ENCODE data around the gene AQP6.

AQP6 gene

GRCh38 chr12:49961111-49961922, 11.4 kb upstream of the AQP6 start, which contains the start of gene AQP5:
TSS of gene AQP5 (plus strand) at chr12:49961872. CDS start at chr12:49962018, 146 bp downstream.
- H3K4me3 ChIP-seq (replicated peaks in 1 of 2; ENCODE audit: low read depth in 2 of 2, low read length in 2 of 2), result peak within 1 kb of the TSS in 1 of 2 donors; percentile 18
- DNase-seq (ENCODE audit: low read depth in 2 of 2), result no peak
- no peak for TF ChIP-seq CTCF (IDR thresholded peaks at IDR 0.05; ENCODE audit: low read depth, low read length)

- DNase-seq (ENCODE audit: low read depth in 2 of 2), result no peak
- H3K4me3 ChIP-seq (replicated peaks in 1 of 2; ENCODE audit: low read depth in 2 of 2, low read length in 2 of 2), result no peak overlapping the region
- TF ChIP-seq CTCF (IDR thresholded peaks at IDR 0.05; ENCODE audit: low read depth, low read length), result no peak
Measured at GRCh38 chr12:49961993-49962764, 10.6 kb upstream of the AQP6 start.

GRCh38 chr12:49962861-49963765, 9.6 kb upstream of the AQP6 start:
- peak in 1 of 2 donors; percentile 38 for DNase-seq (ENCODE audit: low read depth in 2 of 2)
- no peak overlapping the region for H3K4me3 ChIP-seq (replicated peaks in 1 of 2; ENCODE audit: low read depth in 2 of 2, low read length in 2 of 2)
- TF ChIP-seq CTCF (IDR thresholded peaks at IDR 0.05; ENCODE audit: low read depth, low read length), result no peak

GRCh38 chr12:49963976-49964815, 8.6 kb upstream of the AQP6 start:
- H3K4me3 ChIP-seq (replicated peaks in 1 of 2; ENCODE audit: low read depth in 2 of 2, low read length in 2 of 2), result no peak overlapping the region
- TF ChIP-seq CTCF (IDR thresholded peaks at IDR 0.05; ENCODE audit: low read depth, low read length), result no peak
- DNase-seq (ENCODE audit: low read depth in 2 of 2), result no peak

- TF ChIP-seq CTCF (IDR thresholded peaks at IDR 0.05; ENCODE audit: low read depth, low read length), result no peak
- DNase-seq (ENCODE audit: low read depth in 2 of 2), result no peak
- H3K4me3 ChIP-seq (replicated peaks in 1 of 2; ENCODE audit: low read depth in 2 of 2, low read length in 2 of 2), result no peak overlapping the region
Measured at GRCh38 chr12:49964849-49965624, 7.7 kb upstream of the AQP6 start.

All from cardiac fibroblast (primary cell).